B cell (primary cell): ENCODE results near the gene TMEM164.

Source experiments
- CTCF ChIP-seq: fragments of 200-600 bp; IDR thresholded peaks from one replicate; pipeline ENCODE4 v1.8.0; 2022; ENCODE audit warnings: antibody characterized with exemption, mild to moderate bottlenecking
- EZH2 ChIP-seq: IDR thresholded peaks from 2 replicates; pipeline ENCODE4 v1.6.1; 2012; ENCODE audit warnings: borderline replicate concordance, low read depth, mild to moderate bottlenecking, moderate library complexity, low read length; ENCODE audit not compliant: insufficient read depth, poor library complexity, severe bottlenecking

- TF ChIP-seq CTCF (no peak), EZH2 (no peak)
Measured at GRCh38 chrX:110021258-110022022, 18.5 kb downstream of the TMEM164 start.
